ENCODE data around the gene PTAFR.

DNA sequence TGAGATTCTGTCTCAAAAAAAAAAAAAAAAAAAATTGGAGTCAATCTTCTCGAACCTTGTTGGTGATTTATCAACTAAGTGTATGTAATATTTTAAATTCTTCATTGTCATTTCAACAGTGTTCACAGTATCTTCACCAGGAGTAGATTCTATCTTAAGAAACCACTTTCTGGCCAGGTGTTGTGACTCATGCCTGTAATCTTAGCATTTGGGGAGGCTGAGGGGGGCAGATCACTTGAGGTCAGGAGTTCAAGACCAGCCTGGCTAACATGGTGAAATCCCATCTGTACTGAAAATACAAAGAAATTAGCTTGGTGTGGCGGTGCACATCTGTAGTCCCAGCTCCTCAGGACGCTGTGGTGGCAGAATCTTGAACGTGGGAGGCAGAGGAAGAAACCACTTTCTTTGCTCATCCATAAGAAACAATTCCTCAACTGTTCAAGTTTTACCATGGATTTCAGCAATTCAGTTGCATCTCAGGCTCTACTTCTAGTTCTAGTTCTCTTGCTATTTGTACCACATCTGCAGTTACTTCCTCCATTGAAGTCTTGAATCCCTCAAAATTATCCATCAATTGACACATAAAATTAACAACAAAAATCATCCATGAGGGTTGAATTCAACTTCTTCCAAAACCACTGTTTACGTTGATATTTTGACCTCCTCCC, 57.7 kb downstream of the PTAFR start:
- TF ChIP-seq CTCF (IDR thresholded peaks at IDR 0.05) (no peak), EP300 (IDR thresholded peaks at IDR 0.05) (no peak), POLR2AphosphoS5 (IDR thresholded peaks at IDR 0.05) (no peak)
